Mucosa of gallbladder (tissue), 1 donor: ENCODE data around the gene SLC30A3. TPM values are rescaled to one million over a fixed set of nuclear protein-coding genes. Genes with fewer than 3 reads are reported as not detected.

Experiments
- DNase-seq: peaks from one replicate; pipeline ENCODE4 v3.0.0-alpha.2; 2020; ENCODE audit warnings: low spot score
- total RNA-seq: library from RNA; stranded (reverse); gene quantifications from one replicate; pipeline ENCODE4 v1.2.1, GENCODE V29; 2021
- donor health status: DM: no; HTN: no; CAD: no.

Gene SLC30A3
- total RNA-seq, 1 donor from 2014 or later = not detected

GRCh38 chr2:27227501-27227900, 35.3 kb downstream of the SLC30A3 start:
- DNase-seq = no peak

DNA sequence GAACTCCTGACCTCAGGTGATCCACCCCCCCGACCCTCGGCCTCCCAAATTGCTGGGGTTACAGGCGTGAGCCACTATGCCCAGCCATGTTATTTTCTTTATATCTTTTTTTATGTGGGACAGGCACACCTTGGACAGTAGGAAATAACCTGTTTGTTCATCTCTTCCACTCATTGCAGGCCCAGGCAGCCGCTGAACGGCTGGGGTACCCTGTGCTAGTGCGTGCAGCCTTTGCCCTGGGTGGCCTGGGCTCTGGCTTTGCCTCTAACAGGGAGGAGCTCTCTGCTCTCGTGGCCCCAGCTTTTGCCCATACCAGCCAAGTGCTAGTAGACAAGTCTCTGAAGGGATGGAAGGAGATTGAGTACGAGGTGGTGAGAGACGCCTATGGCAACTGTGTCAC, 37.3 kb downstream of the SLC30A3 start:
- no peak for DNase-seq

- no peak for DNase-seq
Measured at GRCh38 chr2:27223416-27223815, 39.4 kb downstream of the SLC30A3 start.

DNA sequence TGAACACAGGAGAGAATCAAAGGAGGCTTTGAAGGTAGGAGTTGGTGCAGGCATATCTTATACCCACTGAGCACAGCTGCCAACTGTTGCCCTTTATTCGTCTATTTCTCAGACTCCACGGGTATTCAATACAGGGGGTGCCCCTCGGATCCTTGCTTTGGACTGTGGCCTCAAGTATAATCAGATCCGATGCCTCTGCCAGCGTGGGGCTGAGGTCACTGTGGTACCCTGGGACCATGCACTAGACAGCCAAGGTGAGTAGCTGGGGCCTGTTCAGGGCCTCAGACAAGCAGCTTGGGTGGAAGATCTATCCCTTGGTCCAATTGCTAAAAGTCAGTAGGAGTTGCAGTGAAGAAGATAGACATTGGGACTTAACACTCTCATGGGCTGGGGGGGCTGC, 40.4 kb downstream of the SLC30A3 start:
- DNase-seq = no peak

- DNase-seq = no peak
Measured at GRCh38 chr2:27221166-27221565, 41.7 kb downstream of the SLC30A3 start.

DNA sequence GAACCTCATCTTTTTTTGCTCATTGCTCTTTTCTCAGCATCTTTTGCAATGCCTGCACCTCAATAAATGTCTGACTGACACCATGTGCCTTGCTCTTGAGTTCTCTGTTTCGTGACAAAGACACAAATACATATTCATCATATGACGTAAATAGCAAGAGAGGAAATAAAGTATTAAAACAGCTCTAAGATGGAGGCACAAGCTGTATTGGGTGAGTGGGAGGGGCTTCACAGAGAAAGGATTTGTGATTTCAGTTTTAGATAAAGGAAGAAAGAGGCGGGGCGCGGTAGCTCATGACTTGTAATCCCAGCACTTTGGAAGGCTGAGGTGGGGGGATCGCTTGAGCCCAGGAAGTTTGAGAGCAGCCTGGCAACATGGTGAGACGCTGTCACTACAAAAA, 42.8 kb downstream of the SLC30A3 start:
- no peak for DNase-seq

- DNase-seq = no peak
Measured at GRCh38 chr2:27219091-27219490, 43.8 kb downstream of the SLC30A3 start.

DNA sequence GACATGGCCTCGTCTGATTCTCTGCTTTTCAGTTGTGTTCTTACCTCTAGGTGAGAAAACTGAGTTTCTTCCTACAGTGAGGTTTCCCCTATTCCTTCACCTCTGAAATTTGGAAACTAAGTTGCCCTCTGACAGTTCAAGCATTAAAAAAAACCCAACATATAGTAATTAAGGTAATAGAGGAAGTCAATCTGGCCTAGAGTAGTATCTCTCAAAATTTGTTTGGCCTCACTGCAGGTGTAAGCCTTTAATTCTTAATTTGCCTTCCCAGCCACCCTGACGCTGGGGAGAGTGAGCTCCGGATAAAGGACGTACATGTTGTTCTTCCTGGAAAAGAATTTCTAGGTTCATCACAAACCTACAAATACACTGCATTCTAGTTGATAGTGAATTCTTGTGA, 44.2 kb downstream of the SLC30A3 start:
- DNase-seq = no peak

- peak; percentile 85 for DNase-seq
Measured at GRCh38 chr2:27217173-27218121, 45.4 kb downstream of the SLC30A3 start, which contains the start of gene CAD. CAD (plus strand) TSS chr2:27217369; CDS start chr2:27217552, 183 bp downstream.

GRCh38 chr2:27216416-27217137, 46.3 kb downstream of the SLC30A3 start:
- DNase-seq = no peak

- DNase-seq = no peak
Measured at GRCh38 chr2:27214941-27215340, 47.9 kb downstream of the SLC30A3 start.

- peak; percentile 23 for DNase-seq
Measured at GRCh38 chr2:27212626-27213471, 50.0 kb downstream of the SLC30A3 start.

- DNase-seq = peak; percentile 89
Measured at GRCh38 chr2:27211943-27212625, 50.8 kb downstream of the SLC30A3 start, which contains the start of the genes ATRAID and SLC5A6. ATRAID (plus strand) TSS chr2:27212041; CDS start chr2:27212369, 328 bp downstream. SLC5A6 (minus strand) TSS chr2:27212268; CDS start chr2:27207650, 4,618 bp downstream.

DNA sequence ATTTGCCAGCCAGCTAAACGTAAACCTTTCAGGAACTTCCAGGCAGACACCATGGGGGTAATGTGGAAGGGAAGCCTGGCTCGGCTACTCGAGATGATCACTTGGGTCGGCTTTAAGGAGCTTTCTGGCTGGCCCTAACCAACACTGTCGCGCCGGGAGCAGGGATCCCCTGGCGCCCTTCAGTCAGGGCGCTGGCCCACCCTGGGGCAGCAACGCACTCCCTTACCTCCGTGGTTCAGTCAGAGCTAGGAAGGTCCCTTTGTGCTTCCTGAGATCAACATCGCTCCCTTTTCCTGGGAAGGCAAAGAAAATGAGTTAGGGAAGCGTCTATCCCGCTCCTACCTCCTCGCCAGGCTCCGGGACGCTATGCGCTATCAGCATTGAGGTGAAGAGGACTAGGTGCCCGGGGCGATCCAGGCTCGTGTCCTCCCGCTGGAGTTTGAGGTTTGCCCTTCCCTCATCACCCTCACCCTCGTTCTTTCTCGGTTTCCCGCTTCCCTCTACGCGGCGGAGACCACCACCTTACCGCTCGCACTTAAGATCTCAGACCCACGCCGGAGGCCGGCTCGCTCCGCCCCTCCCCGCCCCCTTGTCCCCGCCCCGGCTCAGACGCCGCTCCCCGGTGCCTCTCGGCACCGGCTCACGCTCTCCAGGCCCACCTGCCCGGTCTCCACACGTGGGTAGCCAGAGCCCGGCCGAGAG, 51.5 kb downstream of the SLC30A3 start:
- no peak for DNase-seq

DNA sequence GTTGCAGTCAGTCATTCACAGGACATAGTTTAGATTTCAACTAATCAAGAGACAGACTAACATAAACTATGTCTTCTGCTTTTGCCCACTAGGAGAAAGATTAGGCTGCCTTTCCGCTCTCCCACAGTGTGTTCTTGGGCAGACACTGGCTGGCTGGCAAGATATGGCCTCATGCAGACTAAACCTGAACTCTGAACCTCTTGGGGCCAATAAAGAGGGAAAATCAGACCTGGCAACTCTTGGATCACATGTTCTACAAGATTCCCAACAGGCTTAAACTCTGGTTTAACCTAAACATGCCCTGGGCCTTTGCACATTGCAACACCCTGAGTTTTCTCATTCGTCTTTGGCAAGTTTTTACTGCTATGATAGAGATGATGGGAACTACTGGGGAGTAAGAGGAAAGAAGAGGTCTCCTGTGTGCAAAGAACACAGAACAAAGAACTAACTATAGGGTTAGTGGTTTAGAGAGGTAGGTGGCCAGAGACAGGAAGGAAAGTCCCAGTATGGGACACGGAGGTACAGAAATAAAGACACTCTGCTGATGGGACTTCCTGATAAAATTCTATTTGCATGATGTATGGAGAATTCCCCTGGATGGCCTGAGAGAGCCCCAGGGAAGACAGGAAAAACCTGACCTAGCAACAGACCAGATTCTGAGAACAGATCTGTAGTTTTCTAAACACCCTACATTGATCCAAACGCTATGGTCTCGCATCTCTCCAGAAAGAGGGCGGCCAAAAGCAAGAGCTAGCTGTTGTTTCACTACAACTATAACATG, 53.0 kb downstream of the SLC30A3 start:
- DNase-seq = no peak

GRCh38 chr2:27208486-27209050, 54.3 kb downstream of the SLC30A3 start:
- no peak for DNase-seq

- no peak for DNase-seq
Measured at GRCh38 chr2:27206346-27206745, 56.5 kb downstream of the SLC30A3 start.

- no peak for DNase-seq
Measured at GRCh38 chr2:27205206-27205605, 57.6 kb downstream of the SLC30A3 start.

DNA sequence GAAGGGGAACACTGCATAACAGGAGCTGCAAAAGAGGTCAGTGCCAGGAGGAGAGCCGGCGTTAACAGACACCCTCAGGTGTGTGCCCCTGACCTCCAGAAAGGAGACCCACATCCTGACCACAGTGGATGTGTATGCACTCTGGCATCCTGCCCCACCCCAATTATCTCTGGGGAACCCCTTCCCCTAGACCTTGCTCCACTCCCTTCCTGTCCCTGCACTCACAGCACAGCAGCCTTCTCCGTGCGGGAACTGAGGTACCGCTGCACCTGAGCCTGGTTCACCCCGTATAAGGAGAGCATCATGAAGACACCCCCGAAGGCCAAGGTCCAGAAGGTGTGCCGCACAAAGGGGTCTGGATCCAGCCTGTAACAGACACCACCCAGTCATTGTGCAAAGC, 58.3 kb downstream of the SLC30A3 start:
- DNase-seq = no peak
